Testis (tissue), 3 donors: ENCODE results near the gene ARHGAP31. TPM values are rescaled to one million over a fixed set of nuclear protein-coding genes. Genes with fewer than 3 reads are reported as not detected.

ENCODE experiments used
- DNase-seq: peaks from one replicate; pipeline ENCODE4 v3.0.0-alpha.2; 2019
- H3K27ac ChIP-seq, 2 donors: fragments of 200-600 bp; sonication (generic); one replicate each; pipeline ENCODE4 v1.5.1; 2019
- H3K27me3 ChIP-seq: fragments of 200-600 bp; sonication (generic); one replicate; pipeline ENCODE4 v1.5.1; 2019
- H3K36me3 ChIP-seq: fragments of 200-600 bp; sonication (generic); one replicate; pipeline ENCODE4 v1.5.1; 2017; ENCODE audit warnings: low read depth; ENCODE audit errors: missing control alignments
- H3K4me1 ChIP-seq: fragments of 200-600 bp; sonication (generic); one replicate; pipeline ENCODE4 v1.5.1; 2019
- H3K4me3 ChIP-seq, 2 donors: fragments of 200-600 bp; sonication (generic); one replicate each; pipeline ENCODE4 v1.5.1; 2017 to 2019
- H3K9me3 ChIP-seq: fragments of 200-600 bp; sonication (generic); one replicate; pipeline ENCODE4 v1.5.1; 2017
- POLR2A ChIP-seq: fragments of 450-650 bp; IDR thresholded peaks from one replicate; pipeline ENCODE4 v1.6.1; 2017; ENCODE audit warnings: antibody characterized with exemption, mild to moderate bottlenecking, moderate library complexity
- WGBS, 2 donors: methylation state at CpG; one replicate each; pipeline ENCODE4 v1.1.5; 2018; 5-methylcytosine and 5-hydroxymethylcytosine counted together
- intact Hi-C: fragments of 100-400 bp; cut with DNase I; formaldehyde crosslinking; loops from one replicate; pipeline ENCODE4 v1.15.1; 2023; ENCODE audit warnings: low total_unique reads
- polyA plus RNA-seq: library from polyadenylated mRNA; stranded (reverse); fragments of 350-450 nt; fragmentation: Illumina TruSeq; extraction: RNeasy Lipid Tissue Mini Kit (QIAGEN cat#74804); gene quantifications from one replicate; pipeline ENCODE4 v1.2.3, GENCODE V29; 2014; ENCODE audit warnings: low read depth, low replicate concordance; ENCODE audit not compliant: insufficient read depth
- total RNA-seq, 2 donors: library from RNA; depleted of rRNA; stranded (reverse); fragments of >200 nt; gene quantifications; one replicate each; pipeline ENCODE4 v1.2.3, GENCODE V29; 2016
- TF ChIP-seq, protein P1 (sequence below), 3 experiments: fragments of 450-650 bp in 2 of 3; fragments of 200-600 bp in 1 of 3; sonication (generic) in 1 of 3; IDR thresholded peaks; one replicate each; pipeline ENCODE4 v1.5.1; 2016 to 2019; ENCODE audit warnings: antibody characterized with exemption in 3 of 3, mild to moderate bottlenecking in 2 of 3, moderate library complexity in 1 of 3

Gene ARHGAP31
- total and polyA plus RNA-seq, 3 donors from 2014 or later = 5.2 to 6.2 (median 5.6) TPM

DNA sequence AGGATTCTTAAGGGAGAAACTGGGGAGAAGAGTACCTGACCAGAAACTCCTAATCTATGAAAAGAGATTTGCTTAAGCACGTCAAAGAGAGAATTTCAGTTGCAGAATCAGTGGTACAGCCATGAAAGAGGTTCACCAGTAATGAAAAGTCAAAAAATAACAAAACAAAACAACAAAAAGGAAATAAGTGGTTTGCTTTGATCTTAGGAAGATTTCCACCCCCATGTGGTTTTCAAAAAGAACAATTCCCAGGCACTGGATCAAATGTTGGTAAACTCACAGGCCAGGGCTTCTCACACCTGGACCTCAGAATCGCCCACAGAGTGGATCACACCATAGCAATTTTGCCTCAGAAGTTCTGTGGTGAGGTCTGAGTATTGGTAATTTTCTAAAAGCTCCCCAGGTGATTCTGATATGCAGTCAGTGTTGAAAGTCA is 101.8 kb downstream of the ARHGAP31 start:
- Histone ChIP-seq H3K9me3 (no peaks in the 10 kb centered on the region), H3K27me3 (no peaks in the 10 kb centered on the region), H3K4me1 (no peaks in the 10 kb centered on the region), H3K36me3 (no peaks in the 10 kb centered on the region), H3K4me3 (no peak overlapping the region), H3K27ac (no peak overlapping the region)
- TF ChIP-seq, protein P1, sequence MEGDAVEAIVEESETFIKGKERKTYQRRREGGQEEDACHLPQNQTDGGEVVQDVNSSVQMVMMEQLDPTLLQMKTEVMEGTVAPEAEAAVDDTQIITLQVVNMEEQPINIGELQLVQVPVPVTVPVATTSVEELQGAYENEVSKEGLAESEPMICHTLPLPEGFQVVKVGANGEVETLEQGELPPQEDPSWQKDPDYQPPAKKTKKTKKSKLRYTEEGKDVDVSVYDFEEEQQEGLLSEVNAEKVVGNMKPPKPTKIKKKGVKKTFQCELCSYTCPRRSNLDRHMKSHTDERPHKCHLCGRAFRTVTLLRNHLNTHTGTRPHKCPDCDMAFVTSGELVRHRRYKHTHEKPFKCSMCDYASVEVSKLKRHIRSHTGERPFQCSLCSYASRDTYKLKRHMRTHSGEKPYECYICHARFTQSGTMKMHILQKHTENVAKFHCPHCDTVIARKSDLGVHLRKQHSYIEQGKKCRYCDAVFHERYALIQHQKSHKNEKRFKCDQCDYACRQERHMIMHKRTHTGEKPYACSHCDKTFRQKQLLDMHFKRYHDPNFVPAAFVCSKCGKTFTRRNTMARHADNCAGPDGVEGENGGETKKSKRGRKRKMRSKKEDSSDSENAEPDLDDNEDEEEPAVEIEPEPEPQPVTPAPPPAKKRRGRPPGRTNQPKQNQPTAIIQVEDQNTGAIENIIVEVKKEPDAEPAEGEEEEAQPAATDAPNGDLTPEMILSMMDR (IDR thresholded peaks at IDR 0.05) = no peak
- TF ChIP-seq POLR2A = no peak
- WGBS, 2 donors = 90 to 92% methylated on average over 2 of the region's 2 CpGs
- DNase-seq = no peak
- intact Hi-C loops = no loop called here

DNA sequence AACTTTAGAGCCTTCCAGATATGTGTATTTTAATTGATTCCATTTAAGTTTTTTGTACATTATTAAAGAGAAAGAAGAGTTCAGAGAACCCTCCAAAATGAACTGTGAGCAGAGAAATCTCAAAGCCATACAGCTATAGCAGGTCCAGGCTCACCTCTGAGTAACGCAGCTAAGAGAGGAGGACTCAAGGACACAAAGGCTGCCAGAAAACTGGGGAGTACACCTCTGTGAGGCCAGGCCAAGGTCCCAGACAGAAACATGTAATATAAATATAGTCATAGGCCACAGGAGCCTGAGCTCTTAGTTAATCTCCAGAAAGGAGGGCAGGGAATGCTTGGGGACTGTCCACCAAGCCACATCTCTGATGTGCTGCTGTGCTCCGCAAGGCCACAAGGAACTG is 102.7 kb downstream of the ARHGAP31 start:
- WGBS, 2 donors = 78 to 81% methylated on average over 2 of the region's 2 CpGs
- no peak for TF ChIP-seq POLR2A
- TF ChIP-seq, protein P1 (IDR thresholded peaks at IDR 0.05) = no peak
- no peaks in the 10 kb centered on the region for H3K36me3 ChIP-seq

DNA sequence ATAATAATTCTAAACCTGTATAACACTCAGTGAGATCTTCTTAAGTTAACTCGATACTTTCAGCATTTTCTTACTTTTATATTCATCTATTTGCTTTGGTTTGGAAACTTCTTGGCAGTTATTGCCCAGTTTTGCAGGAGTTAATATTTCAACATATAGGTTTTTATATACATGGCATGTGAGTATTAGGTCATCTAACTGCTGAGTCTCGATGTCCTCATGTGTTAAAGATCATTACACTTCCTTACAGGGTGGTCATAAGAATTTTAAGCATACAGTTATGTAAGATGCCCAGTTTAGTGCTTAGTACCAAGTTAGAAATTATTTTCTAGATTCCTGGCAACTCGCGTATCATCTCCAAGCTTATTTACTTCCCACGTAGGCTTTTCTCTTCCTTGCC is 106.3 kb downstream of the ARHGAP31 start:
- no peaks in the 10 kb centered on the region for H3K4me1 ChIP-seq
- TF ChIP-seq, protein P1 (IDR thresholded peaks at IDR 0.05) = no peak
- TF ChIP-seq POLR2A = no peak
- no peaks in the 10 kb centered on the region for H3K9me3 ChIP-seq
- DNase-seq = no peak
- 93 to 94% methylated on average over 5 of the region's 5 CpGs for WGBS, 2 donors
- no peaks in the 10 kb centered on the region for H3K36me3 ChIP-seq
- H3K4me3 ChIP-seq = no peak overlapping the region
- no peaks in the 10 kb centered on the region for H3K27me3 ChIP-seq
- no peak overlapping the region for H3K27ac ChIP-seq
- intact Hi-C loops = no loop called here

More for the DNA sequence above, 102.7 kb downstream of the ARHGAP31 start:
- Histone ChIP-seq H3K4me3 (no peak overlapping the region), H3K27ac (no peak overlapping the region), H3K4me1 (no peaks in the 10 kb centered on the region), H3K27me3 (no peaks in the 10 kb centered on the region), H3K9me3 (no peaks in the 10 kb centered on the region)
- intact Hi-C loops = no loop called here
- no peak for DNase-seq

DNA sequence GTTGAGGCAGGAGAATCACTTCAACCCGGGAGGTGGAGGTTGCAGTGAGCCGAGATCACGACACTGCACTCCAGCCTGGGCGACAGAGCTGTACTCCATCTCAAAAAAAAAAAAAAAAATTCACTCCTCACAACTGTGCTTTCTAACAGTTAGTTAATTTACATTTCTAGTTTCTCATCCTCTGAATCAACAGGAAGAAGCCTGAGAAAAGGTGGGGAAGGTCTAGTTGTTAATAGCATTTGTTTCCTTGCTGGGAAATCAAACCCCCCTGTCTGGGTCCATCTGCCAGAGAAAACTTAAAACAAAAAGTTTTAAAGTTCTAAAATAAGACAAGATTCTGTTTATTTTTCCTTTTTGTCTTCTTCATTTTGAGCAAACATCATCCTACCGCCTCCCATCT is 106.9 kb downstream of the ARHGAP31 start:
- no peaks in the 10 kb centered on the region for H3K4me1 ChIP-seq
- intact Hi-C loops = no loop called here

More for the DNA sequence above, 106.9 kb downstream of the ARHGAP31 start:
- TF ChIP-seq, protein P1 (IDR thresholded peaks at IDR 0.05) = no peak
- no peak for TF ChIP-seq POLR2A
- Histone ChIP-seq H3K9me3 (no peaks in the 10 kb centered on the region), H3K27ac (no peak overlapping the region), H3K27me3 (no peaks in the 10 kb centered on the region), H3K4me3 (no peak overlapping the region), H3K36me3 (no peaks in the 10 kb centered on the region)
- DNase-seq = no peak
- 88 to 96% methylated on average over 5 of the region's 5 CpGs for WGBS, 2 donors
